ENCODE data around the gene WDR49. TPM values are rescaled to one million over a fixed set of nuclear protein-coding genes. Genes with fewer than 3 reads are reported as not detected.

Gene WDR49
- total and polyA plus RNA-seq, 11 donors: 0.03 to 8.7 (median 1.7) TPM

DNA sequence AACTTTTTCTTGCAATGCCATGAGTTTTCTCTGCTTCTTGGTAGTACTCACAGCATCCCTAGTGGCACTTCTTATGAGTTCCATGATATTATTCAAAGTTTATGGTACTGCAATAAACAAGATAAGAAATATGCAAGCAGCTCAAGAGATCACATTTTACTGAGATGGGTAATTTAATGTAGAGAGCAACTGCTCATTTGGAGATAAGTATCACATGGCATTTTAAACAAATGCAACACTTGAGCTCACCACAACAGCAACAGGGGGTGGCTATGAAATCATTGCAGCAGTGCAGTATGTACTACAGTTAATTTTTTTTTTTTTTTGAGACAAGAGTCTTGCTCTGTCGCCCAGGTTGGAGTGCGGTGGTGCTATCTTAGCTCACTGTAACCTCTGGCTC lies 85.1 kb downstream of the WDR49 start:
- H3K36me3 ChIP-seq: no peaks in the 10 kb centered on the region
- ATAC-seq: no peak
- no peaks in the 10 kb centered on the region for H3K9me3 ChIP-seq
- H3K4me1 ChIP-seq: no peaks in the 10 kb centered on the region
- DNase-seq: no peak
- WGBS, 4 donors: 87 to 93% (median 91%) methylated on average over 2 of the region's 2 CpGs
- no peaks in the 10 kb centered on the region for H3K27me3 ChIP-seq
- intact Hi-C loops (cut with DNase I): no loop called here
- TF ChIP-seq, protein P1, sequence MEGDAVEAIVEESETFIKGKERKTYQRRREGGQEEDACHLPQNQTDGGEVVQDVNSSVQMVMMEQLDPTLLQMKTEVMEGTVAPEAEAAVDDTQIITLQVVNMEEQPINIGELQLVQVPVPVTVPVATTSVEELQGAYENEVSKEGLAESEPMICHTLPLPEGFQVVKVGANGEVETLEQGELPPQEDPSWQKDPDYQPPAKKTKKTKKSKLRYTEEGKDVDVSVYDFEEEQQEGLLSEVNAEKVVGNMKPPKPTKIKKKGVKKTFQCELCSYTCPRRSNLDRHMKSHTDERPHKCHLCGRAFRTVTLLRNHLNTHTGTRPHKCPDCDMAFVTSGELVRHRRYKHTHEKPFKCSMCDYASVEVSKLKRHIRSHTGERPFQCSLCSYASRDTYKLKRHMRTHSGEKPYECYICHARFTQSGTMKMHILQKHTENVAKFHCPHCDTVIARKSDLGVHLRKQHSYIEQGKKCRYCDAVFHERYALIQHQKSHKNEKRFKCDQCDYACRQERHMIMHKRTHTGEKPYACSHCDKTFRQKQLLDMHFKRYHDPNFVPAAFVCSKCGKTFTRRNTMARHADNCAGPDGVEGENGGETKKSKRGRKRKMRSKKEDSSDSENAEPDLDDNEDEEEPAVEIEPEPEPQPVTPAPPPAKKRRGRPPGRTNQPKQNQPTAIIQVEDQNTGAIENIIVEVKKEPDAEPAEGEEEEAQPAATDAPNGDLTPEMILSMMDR (IDR thresholded peaks at IDR 0.05): no peak
- no peak for TF ChIP-seq POLR2A (IDR thresholded peaks at IDR 0.05)
- no peak overlapping the region for H3K4me3 ChIP-seq
- no peak overlapping the region for H3K27ac ChIP-seq

DNA sequence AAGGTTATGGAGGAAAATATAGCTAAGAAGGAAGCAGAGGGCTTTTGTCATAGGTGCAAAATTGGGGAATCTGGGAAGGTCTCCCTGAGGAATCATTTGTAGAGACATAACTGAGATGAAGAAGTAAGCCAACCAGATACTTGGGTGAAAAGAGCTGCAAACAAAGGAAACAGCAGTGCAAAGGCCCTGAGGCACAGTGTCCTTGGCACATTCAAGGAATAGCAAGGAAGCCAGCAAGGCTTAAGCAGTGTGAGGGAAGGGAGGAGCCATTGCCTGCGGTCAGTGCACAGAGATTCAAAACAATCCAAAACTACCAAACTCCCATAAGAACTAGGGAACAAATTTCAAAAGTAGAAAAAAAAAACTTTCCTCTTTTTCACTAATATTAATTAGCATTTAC lies 88.3 kb downstream of the WDR49 start:
- Histone ChIP-seq H3K27me3 (no peaks in the 10 kb centered on the region), H3K9me3 (no peaks in the 10 kb centered on the region), H3K27ac (no peak overlapping the region), H3K4me3 (no peak overlapping the region), H3K36me3 (no peaks in the 10 kb centered on the region), H3K4me1 (no peaks in the 10 kb centered on the region)
- 72 to 94% (median 83%) methylated on average over 1 of the region's 1 CpG for WGBS, 4 donors
- intact Hi-C loops (cut with DNase I): no loop called here
- no peak for ATAC-seq
- no peak for DNase-seq
- TF ChIP-seq, protein P1 (IDR thresholded peaks at IDR 0.05): no peak
- TF ChIP-seq POLR2A (IDR thresholded peaks at IDR 0.05): no peak

DNA sequence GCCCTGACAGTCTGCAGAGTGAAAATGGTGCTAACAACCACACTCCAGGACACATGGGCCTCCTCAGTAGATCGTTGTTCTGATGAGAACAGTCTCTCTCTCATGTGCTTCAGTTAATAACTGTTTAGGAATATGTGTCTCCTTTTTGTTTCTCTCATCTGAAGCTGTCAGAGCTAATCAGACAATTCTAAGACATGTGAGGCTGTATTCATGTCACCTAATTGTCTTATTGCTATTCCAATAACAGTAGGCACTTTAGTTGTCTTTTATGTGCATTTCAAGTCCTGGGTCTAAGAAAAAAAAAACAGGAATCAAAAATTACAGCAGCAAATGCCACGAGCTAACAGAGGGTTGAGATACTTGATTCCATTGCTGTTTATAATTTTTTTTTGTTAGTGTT lies 89.1 kb downstream of the WDR49 start:
- Histone ChIP-seq H3K9me3 (no peaks in the 10 kb centered on the region), H3K4me3 (no peak overlapping the region), H3K27me3 (no peaks in the 10 kb centered on the region), H3K27ac (no peak overlapping the region), H3K36me3 (no peaks in the 10 kb centered on the region), H3K4me1 (no peaks in the 10 kb centered on the region)
- WGBS, 4 donors: 26 to 40% (median 32%) methylated on average over 2 of the region's 2 CpGs
- TF ChIP-seq POLR2A (IDR thresholded peaks at IDR 0.05): no peak
- TF ChIP-seq, protein P1 (IDR thresholded peaks at IDR 0.05): no peak
- ATAC-seq (no peak), DNase-seq (no peak)
- intact Hi-C loops (cut with DNase I): no loop called here

DNA sequence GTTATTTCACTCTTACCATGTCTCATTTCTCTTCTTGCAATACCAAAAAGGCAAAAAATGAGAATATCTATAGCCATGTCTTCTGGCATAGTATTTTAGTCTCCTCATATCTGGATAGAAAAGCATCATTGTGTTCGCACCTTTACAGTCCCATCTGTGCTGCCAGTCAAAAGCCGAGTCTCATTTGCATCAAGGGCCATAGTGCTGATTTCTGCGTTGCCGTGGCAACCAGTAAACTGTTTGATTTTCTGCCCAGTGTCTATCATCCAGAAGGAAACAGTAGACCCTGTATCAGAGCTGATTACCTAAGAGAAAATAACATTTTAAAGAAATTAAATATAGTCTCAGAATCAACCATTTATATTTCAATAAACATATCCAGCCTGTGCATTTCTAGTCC lies 93.8 kb downstream of the WDR49 start:
- Histone ChIP-seq H3K4me1 (no peaks in the 10 kb centered on the region), H3K36me3 (no peaks in the 10 kb centered on the region), H3K27ac (no peak overlapping the region), H3K9me3 (no peaks in the 10 kb centered on the region), H3K27me3 (no peaks in the 10 kb centered on the region), H3K4me3 (no peak overlapping the region)
- intact Hi-C loops (cut with DNase I): no loop called here
- no peak for TF ChIP-seq POLR2A (IDR thresholded peaks at IDR 0.05)
- TF ChIP-seq, protein P1 (IDR thresholded peaks at IDR 0.05): no peak
- no peak for ATAC-seq
- DNase-seq: no peak
- WGBS, 4 donors: 78 to 89% (median 84%) methylated on average over 4 of the region's 4 CpGs

Measured in heart left ventricle (tissue), 16 donors.